Measurements from ENCODE around the gene LDOC1. TPM values are rescaled to one million over a fixed set of nuclear protein-coding genes. Genes with fewer than 3 reads are reported as not detected.

LDOC1 gene
- 42.4 and 49.5 TPM in 2 replicates for total RNA-seq (2021)
- percentile 68 among the genes with signal in this experiment for Bru-seq, nascent RNA
- percentile 85 among the genes with signal in this experiment for BruChase-seq, experiment 1, labeled RNA remaining after a 2-hour chase
- BruChase-seq, experiment 2, labeled RNA remaining after a 6-hour chase, result percentile 95 among the genes with signal in this experiment
- long read RNA-seq, transcript LDOC1-201 (1 exons, 1,381 nt), result major isoform, 99 of 102 reads
- long read RNA-seq, partial matches to known transcripts, result 0 of 102 reads
- long read RNA-seq, other reads (novel, unspliced or antisense), result 2 of 102 reads

GRCh38 chrX:141176586-141177451, at the start of gene LDOC1:
Gene LDOC1, minus strand, starts transcription at chrX:141177129. Its CDS starts 108 bp downstream, at chrX:141177021.
- POLR2A ChIA-PET (ENCODE audit: unreplicated experiment), result interaction anchor here (0.6 to 0.7 kb wide), 3 partner anchors 43 to 174 kb away, joined by 3 to 6 read pairs (median 5); no protein-coding TSS in a partner anchor
- CTCF ChIA-PET, result interaction anchor here (0.6 kb wide), 1 partner anchor 229 kb away, joined by 5 read pairs; no protein-coding TSS in a partner anchor
- peak within 1 kb of the TSS; percentile 96 for H2AFZ ChIP-seq

DNA sequence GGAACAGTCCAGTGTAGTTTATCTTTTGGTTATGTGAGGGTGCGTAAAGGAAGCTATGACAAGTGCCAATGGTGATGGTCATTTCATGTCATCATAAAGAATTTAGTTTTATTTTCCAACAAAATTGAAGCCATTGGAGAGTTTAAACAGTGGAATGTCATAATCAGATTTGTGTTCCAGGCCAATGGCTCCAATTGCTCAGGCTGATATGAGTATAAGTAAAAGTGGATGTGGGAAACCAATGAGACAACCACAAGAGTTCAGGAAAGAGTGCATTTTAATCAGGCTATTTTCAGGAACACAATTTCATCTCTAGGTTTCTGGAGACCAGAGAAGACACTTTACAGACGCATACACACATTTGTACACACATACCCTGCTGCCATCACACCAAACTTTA, 44.7 kb upstream of the LDOC1 start:
- no peak for DNase-seq
- Histone ChIP-seq H3F3A (ENCODE audit: insufficient read depth, low read depth) (peaks cover 9% of the 10 kb centered on the region; the same call in 1 of the 2 replicates), H2AFZ (no peak overlapping the region), H3K4me2 (no peak overlapping the region), H3K9me3 (ENCODE audit: insufficient read depth, low read depth) (0 out of 2 replicates have a peak, but pooled peaks cover 4% of the 10 kb centered on the region), H3K4me1 (replicated peaks; ENCODE audit: insufficient read depth) (peaks cover 18% of the 10 kb centered on the region), H3K9me2 (ENCODE audit: insufficient read depth) (no peaks in the 10 kb centered on the region; the same call in 1 of the 2 replicates), H4K20me1 (ENCODE audit: insufficient read depth) (no peaks in the 10 kb centered on the region), H3K79me2 (ENCODE audit: low read depth) (no peaks in the 10 kb centered on the region), H3K27me3 (ENCODE audit: insufficient read depth, low read depth) (no peaks in the 10 kb centered on the region), H3K36me3 (ENCODE audit: low read depth) (no peaks in the 10 kb centered on the region), H3K27ac (no peak overlapping the region), H3K4me3 (no peak overlapping the region)
- ChIA-PET POLR2A (ENCODE audit: unreplicated experiment) (no interaction called here), CTCF (no interaction called here)
- TF ChIP-seq EZH2 (IDR thresholded peaks at IDR 0.05; ENCODE audit: low read depth), result no peak
- TF ChIP-seq CTCF (conservative IDR thresholded peaks at IDR 0.05), result no peak
- intact Hi-C loops (cut with micrococcal nuclease; ENCODE audit: unreplicated experiment), result no loop called here
- no TSS peak for BruUV-seq (replicated peaks)

More at GRCh38 chrX:141176586-141177451, at the start of gene LDOC1:
- Histone ChIP-seq H3K9me2 (ENCODE audit: insufficient read depth) (no peaks in the 10 kb centered on the region), H3K79me2 (ENCODE audit: low read depth) (no peaks in the 10 kb centered on the region), H3K36me3 (ENCODE audit: low read depth) (no peaks in the 10 kb centered on the region), H3F3A (ENCODE audit: insufficient read depth, low read depth) (no peaks in the 10 kb centered on the region), H3K27me3 (ENCODE audit: insufficient read depth, low read depth) (no peaks in the 10 kb centered on the region), H4K20me1 (ENCODE audit: insufficient read depth) (no peaks in the 10 kb centered on the region), H3K4me2 (peak within 1 kb of the TSS; percentile 68), H3K9me3 (ENCODE audit: insufficient read depth, low read depth) (no peaks in the 10 kb centered on the region), H3K27ac (no peak within 1 kb of the TSS), H3K4me3 (peak within 1 kb of the TSS; percentile 66), H3K4me1 (replicated peaks; ENCODE audit: insufficient read depth) (no peaks in the 10 kb centered on the region)
- peak; percentile 42 to 75 for DNase-seq
- no TSS peak for BruUV-seq (replicated peaks)
- no peak for TF ChIP-seq CTCF (conservative IDR thresholded peaks at IDR 0.05)
- no peak for TF ChIP-seq EZH2 (IDR thresholded peaks at IDR 0.05; ENCODE audit: low read depth)
- intact Hi-C loops (cut with micrococcal nuclease; ENCODE audit: unreplicated experiment), result no loop called here

DNA sequence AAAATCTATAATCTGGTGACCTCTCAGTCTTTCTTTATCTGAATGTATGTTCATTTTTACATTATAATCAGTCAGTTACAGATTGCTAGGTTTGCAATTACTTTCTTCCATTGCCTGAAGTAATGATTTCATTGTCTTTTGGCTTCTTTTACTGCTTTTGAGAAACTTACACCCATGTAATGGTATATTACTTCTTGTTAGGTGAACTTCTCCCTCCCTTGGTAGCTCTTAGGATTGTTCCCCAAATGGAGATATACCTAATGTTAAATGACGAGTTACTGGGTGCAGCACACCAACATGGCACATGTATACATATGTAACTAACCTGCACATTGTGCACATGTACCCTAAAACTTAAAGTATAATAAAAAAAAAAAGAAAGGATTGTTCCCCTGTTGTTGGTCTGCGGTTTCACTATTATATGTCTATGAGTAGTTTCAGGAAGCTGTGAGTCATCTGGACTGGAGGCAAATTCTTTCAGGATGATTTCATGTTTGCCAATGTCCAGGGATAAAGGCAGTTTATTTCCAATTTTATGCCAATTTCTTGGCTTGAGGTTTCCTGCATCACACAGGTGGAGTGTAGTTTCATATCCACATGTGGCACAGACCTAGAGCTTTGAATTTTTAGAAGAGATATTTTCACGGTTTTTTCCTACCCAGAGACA, 43.5 kb upstream of the LDOC1 start:
- H3K9me2 ChIP-seq (ENCODE audit: insufficient read depth), result no peaks in the 10 kb centered on the region; the same call in 1 of the 2 replicates
- CTCF ChIA-PET, result no interaction called here
- H3F3A ChIP-seq (ENCODE audit: insufficient read depth, low read depth), result peaks cover 9% of the 10 kb centered on the region; the same call in 1 of the 2 replicates
- H3K4me2 ChIP-seq, result peak overlapping the region; percentile 42
- H3K79me2 ChIP-seq (ENCODE audit: low read depth), result no peaks in the 10 kb centered on the region
- H3K27ac ChIP-seq, result peak overlapping the region; percentile 69
- H2AFZ ChIP-seq, result no peak overlapping the region
- H3K36me3 ChIP-seq (ENCODE audit: low read depth), result no peaks in the 10 kb centered on the region
- peak; percentile 28 to 82 for DNase-seq
- no peaks in the 10 kb centered on the region for H3K27me3 ChIP-seq (ENCODE audit: insufficient read depth, low read depth)
- TF ChIP-seq EZH2 (IDR thresholded peaks at IDR 0.05; ENCODE audit: low read depth) (no peak), CTCF (conservative IDR thresholded peaks at IDR 0.05) (no peak)
- POLR2A ChIA-PET (ENCODE audit: unreplicated experiment), result no interaction called here
- no peak overlapping the region for H3K4me3 ChIP-seq
- H3K4me1 ChIP-seq (replicated peaks; ENCODE audit: insufficient read depth), result peaks cover 18% of the 10 kb centered on the region
- no TSS peak for BruUV-seq (replicated peaks)
- H3K9me3 ChIP-seq (ENCODE audit: insufficient read depth, low read depth), result 0 out of 2 replicates have a peak, but pooled peaks cover 4% of the 10 kb centered on the region
- H4K20me1 ChIP-seq (ENCODE audit: insufficient read depth), result no peaks in the 10 kb centered on the region
- intact Hi-C loops (cut with micrococcal nuclease; ENCODE audit: unreplicated experiment), result no loop called here

Measured in PC-9 (cell line).